ENCODE data around the gene MRPL17. TPM values are rescaled to one million over a fixed set of nuclear protein-coding genes. Genes with fewer than 3 reads are reported as not detected.

Gene MRPL17
- total RNA-seq, 1 experiment from 2014 or later, result 98.5 TPM

DNA sequence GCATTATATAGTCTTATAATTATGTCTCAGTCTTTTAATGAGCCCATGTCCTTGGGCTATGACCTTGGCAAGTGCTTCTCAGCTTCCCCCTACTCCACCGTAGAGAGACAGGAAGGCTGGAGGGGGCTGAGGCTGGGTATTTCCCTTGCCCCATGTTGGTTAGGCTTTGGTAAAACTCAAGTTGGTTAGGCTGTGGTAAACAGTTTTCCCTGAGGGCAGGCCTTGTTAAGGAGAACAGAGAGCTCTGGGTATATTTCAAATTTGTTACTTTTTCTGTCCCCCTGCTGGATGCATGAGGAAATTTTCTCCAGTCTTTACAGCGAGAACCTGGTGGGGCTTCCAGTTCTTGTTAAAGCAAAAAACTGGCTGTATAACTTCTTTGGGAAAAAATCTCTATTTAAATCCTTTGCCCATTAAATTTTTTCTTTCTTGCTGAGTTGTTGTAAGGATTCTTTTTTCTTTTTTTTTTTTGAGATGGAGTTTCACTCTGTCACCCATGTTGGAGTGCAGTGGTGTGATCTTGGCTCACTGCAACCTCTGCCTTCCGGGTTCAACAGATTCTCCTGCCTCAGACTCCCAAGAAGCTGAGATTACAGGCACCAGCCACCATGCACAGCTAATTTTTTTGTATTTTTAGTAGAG, 15.3 kb downstream of the MRPL17 start:
- POLR2A ChIA-PET (ENCODE audit: low non-redundant PET), result no interaction called here
- Histone ChIP-seq H3K9me3 (ENCODE audit: low read depth, low read length, poor library complexity, severe bottlenecking) (no peaks in the 10 kb centered on the region), H3K27me3 (replicated peaks; ENCODE audit: insufficient read depth, low read depth, low read length, poor library complexity) (no peaks in the 10 kb centered on the region), H3K27ac (ENCODE audit: low read depth, low read length, poor library complexity, severe bottlenecking) (no peak overlapping the region), H3K36me3 (ENCODE audit: insufficient read depth, low read length, poor library complexity, severe bottlenecking) (no peaks in the 10 kb centered on the region), H3K4me1 (ENCODE audit: insufficient read depth, low read length, poor library complexity, severe bottlenecking) (no peaks in the 10 kb centered on the region), H3K4me3 (ENCODE audit: low read depth, low read length, poor library complexity, severe bottlenecking) (no peak overlapping the region)
- TF ChIP-seq, protein P1, sequence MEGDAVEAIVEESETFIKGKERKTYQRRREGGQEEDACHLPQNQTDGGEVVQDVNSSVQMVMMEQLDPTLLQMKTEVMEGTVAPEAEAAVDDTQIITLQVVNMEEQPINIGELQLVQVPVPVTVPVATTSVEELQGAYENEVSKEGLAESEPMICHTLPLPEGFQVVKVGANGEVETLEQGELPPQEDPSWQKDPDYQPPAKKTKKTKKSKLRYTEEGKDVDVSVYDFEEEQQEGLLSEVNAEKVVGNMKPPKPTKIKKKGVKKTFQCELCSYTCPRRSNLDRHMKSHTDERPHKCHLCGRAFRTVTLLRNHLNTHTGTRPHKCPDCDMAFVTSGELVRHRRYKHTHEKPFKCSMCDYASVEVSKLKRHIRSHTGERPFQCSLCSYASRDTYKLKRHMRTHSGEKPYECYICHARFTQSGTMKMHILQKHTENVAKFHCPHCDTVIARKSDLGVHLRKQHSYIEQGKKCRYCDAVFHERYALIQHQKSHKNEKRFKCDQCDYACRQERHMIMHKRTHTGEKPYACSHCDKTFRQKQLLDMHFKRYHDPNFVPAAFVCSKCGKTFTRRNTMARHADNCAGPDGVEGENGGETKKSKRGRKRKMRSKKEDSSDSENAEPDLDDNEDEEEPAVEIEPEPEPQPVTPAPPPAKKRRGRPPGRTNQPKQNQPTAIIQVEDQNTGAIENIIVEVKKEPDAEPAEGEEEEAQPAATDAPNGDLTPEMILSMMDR (conservative IDR thresholded peaks at IDR 0.05; ENCODE audit: low read depth, low read length), result peak; percentile 65
- no peak for TF ChIP-seq EZH2 (IDR thresholded peaks at IDR 0.05; ENCODE audit: borderline replicate concordance, low read depth, low read length, poor library complexity, severe bottlenecking)
- BruUV-seq (replicated peaks), result no TSS peak
- peak; percentile 72 for DNase-seq (ENCODE audit: low spot score)
- CTCF ChIA-PET, result interaction anchor here (0.7 to 1.4 kb wide), 2 partner anchors 136 to 289 kb away, joined by 3 to 10 read pairs; no protein-coding TSS in a partner anchor
- intact Hi-C loops (cut with micrococcal nuclease; ENCODE audit: unreplicated experiment), result no loop called here

DNA sequence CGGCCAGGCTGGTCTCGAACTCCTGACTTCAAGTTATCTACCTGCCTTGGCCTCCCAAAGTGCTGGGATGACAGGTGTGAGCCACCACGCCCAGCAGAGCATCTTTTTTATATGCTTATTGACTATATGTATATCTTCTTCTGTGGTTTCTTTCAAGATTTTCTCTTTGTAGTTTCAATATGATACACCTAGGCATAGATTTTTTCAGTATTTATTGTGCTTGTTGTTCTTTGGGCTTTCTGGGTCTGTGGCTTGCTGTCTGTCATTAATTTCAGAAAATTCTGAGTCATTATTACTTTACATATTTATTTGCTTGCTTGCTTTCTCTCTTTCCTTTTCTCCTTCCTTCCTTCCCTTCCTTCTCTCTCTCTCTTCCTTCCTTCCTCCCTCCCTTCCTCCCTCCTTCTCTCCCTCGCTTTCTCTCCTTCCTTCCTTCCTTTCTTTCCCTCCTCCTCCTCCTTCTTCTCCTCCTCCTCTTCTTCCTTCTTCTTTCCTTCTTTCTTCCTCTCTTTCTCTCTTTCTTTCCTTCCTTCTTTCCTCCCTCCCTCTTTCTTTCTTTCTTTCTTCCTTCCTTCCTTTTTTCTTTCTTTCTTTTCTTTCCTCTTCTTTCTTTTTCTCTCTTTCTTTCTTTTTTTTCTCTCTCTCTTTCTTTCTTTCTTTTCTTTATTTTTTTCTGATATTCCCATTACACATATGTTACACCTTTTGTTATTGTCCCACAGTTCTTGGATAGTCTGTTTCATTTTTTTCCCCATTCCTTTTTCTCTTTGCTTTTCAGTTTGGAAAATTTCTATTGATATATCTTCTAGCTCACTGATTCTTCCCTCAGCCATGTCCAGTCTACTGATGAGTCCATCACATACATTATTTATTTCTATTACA, 16.6 kb downstream of the MRPL17 start:
- ChIA-PET POLR2A (ENCODE audit: low non-redundant PET) (no interaction called here), CTCF (interaction anchor here (1.4 kb wide), 1 partner anchor 135 kb away, joined by 10 read pairs; no protein-coding TSS in a partner anchor)
- intact Hi-C loops (cut with micrococcal nuclease; ENCODE audit: unreplicated experiment), result no loop called here
- Histone ChIP-seq H3K36me3 (ENCODE audit: insufficient read depth, low read length, poor library complexity, severe bottlenecking) (no peaks in the 10 kb centered on the region), H3K9me3 (ENCODE audit: low read depth, low read length, poor library complexity, severe bottlenecking) (no peaks in the 10 kb centered on the region), H3K27ac (ENCODE audit: low read depth, low read length, poor library complexity, severe bottlenecking) (no peak overlapping the region), H3K4me1 (ENCODE audit: insufficient read depth, low read length, poor library complexity, severe bottlenecking) (no peaks in the 10 kb centered on the region), H3K4me3 (ENCODE audit: low read depth, low read length, poor library complexity, severe bottlenecking) (no peak overlapping the region), H3K27me3 (replicated peaks; ENCODE audit: insufficient read depth, low read depth, low read length, poor library complexity) (no peaks in the 10 kb centered on the region)
- DNase-seq (ENCODE audit: low spot score), result no peak
- BruUV-seq (replicated peaks), result no TSS peak
- no peak for TF ChIP-seq EZH2 (IDR thresholded peaks at IDR 0.05; ENCODE audit: borderline replicate concordance, low read depth, low read length, poor library complexity, severe bottlenecking)
- TF ChIP-seq, protein P1 (conservative IDR thresholded peaks at IDR 0.05; ENCODE audit: low read depth, low read length), result no peak

DNA sequence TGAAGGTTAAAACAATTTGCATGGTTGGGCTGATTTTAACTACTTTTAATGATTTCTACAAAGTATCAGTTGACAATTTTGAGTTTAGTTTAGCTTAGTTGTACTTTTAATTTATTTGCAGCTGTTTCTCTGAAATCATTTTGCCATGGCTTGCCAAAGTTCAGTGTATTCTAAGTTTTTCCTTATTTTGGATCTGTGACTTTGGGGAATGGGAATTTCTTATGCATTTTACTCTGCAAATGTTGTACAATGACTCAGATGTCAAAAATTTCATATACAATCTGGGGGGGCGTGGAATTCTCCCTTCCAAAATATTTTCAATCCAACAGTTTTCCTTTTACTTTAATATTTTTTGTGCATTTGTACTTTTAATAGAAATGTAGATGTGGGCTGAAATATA, 18.6 kb downstream of the MRPL17 start:
- Histone ChIP-seq H3K27me3 (replicated peaks; ENCODE audit: insufficient read depth, low read depth, low read length, poor library complexity) (no peaks in the 10 kb centered on the region), H3K4me3 (ENCODE audit: low read depth, low read length, poor library complexity, severe bottlenecking) (no peak overlapping the region), H3K36me3 (ENCODE audit: insufficient read depth, low read length, poor library complexity, severe bottlenecking) (no peaks in the 10 kb centered on the region), H3K4me1 (ENCODE audit: insufficient read depth, low read length, poor library complexity, severe bottlenecking) (no peaks in the 10 kb centered on the region), H3K9me3 (ENCODE audit: low read depth, low read length, poor library complexity, severe bottlenecking) (no peaks in the 10 kb centered on the region), H3K27ac (ENCODE audit: low read depth, low read length, poor library complexity, severe bottlenecking) (no peak overlapping the region)
- DNase-seq (ENCODE audit: low spot score), result no peak
- ChIA-PET CTCF (no interaction called here), POLR2A (ENCODE audit: low non-redundant PET) (no interaction called here)
- intact Hi-C loops (cut with micrococcal nuclease; ENCODE audit: unreplicated experiment), result no loop called here
- no TSS peak for BruUV-seq (replicated peaks)
- no peak for TF ChIP-seq EZH2 (IDR thresholded peaks at IDR 0.05; ENCODE audit: borderline replicate concordance, low read depth, low read length, poor library complexity, severe bottlenecking)

Data from A673 (cell line).